K562 (cell line): ENCODE results near the gene BRAF. TPM values are rescaled to one million over a fixed set of nuclear protein-coding genes. Genes with fewer than 3 reads are reported as not detected.
A peak's percentile ranks its signal among the peaks of the same experiment; 100 is the strongest.

ENCODE experiments used
- ARID1B ChIP-seq: fragments of 450-650 bp; IDR thresholded peaks from 2 replicates; pipeline ENCODE4 v1.6.1; 2016; ENCODE audit warnings: antibody characterized with exemption, mild to moderate bottlenecking, inconsistent platforms
- CBFA2T2 ChIP-seq: fragments of 450-650 bp; conservative IDR thresholded peaks from 2 replicates; pipeline ENCODE4 v1.6.1; 2017; ENCODE audit warnings: mild to moderate bottlenecking
- CBX3 ChIP-seq, 2 experiments: IDR thresholded peaks; 1 replicate in 1 of 2; 2 replicates in 1 of 2; pipeline ENCODE4 v1.6.1; 2012; ENCODE audit warnings: inconsistent platforms in 2 of 2, low read length in 2 of 2, borderline replicate concordance in 1 of 2, control low read depth in 1 of 2
- CC2D1A ChIP-seq: fragments of 450-650 bp; IDR thresholded peaks from 2 replicates; pipeline ENCODE4 v1.6.1; 2017; ENCODE audit warnings: mild to moderate bottlenecking
- CHD1 ChIP-seq: fragments of 200-600 bp; sonication (generic); IDR thresholded peaks from one replicate; pipeline ENCODE4 v1.6.1; 2012; ENCODE audit warnings: mild to moderate bottlenecking, moderate library complexity, low read length, inconsistent platforms
- EGR1 ChIP-seq: fragments of 450-650 bp; conservative IDR thresholded peaks from 2 replicates; pipeline ENCODE4 v1.6.1; 2017; ENCODE audit warnings: mild to moderate bottlenecking
- EHMT2 ChIP-seq: fragments of 450-650 bp; IDR thresholded peaks from 2 replicates; pipeline ENCODE4 v1.6.1; 2018; ENCODE audit warnings: antibody characterized with exemption
- EP300 ChIP-seq: IDR thresholded peaks from 2 replicates; pipeline ENCODE4 v1.6.1; 2012; ENCODE audit warnings: low read length, improper control_type of control experiment
- FOXJ3 ChIP-seq: sonication (generic); formaldehyde crosslinking; IDR thresholded peaks from 2 replicates; pipeline ENCODE4 v1.4.0; 2020; ENCODE audit warnings: mild to moderate bottlenecking, missing genetic modification reagents
- FOXM1 ChIP-seq, 2 experiments: fragments of 450-650 bp in 1 of 2; sonication (generic) in 1 of 2; formaldehyde crosslinking in 1 of 2; IDR thresholded peaks; 2 replicates each; pipeline versions ENCODE4 v1.6.1 to v1.9.0; 2017 to 2022; ENCODE audit warnings: low read depth in 2 of 2, mild to moderate bottlenecking in 2 of 2, missing genetic modification reagents in 1 of 2, moderate library complexity in 1 of 2
- KDM5B ChIP-seq: fragments of 200-600 bp; sonication (generic); IDR thresholded peaks from 2 replicates; pipeline ENCODE4 v1.6.1; 2012; ENCODE audit warnings: low read depth, mild to moderate bottlenecking, moderate library complexity, low read length, control low read depth, inconsistent platforms; ENCODE audit not compliant: insufficient replicate concordance
- NCOA6 ChIP-seq: fragments of 450-650 bp; IDR thresholded peaks from 2 replicates; pipeline ENCODE4 v1.6.1; 2017; ENCODE audit warnings: mild to moderate bottlenecking
- NCOR1 ChIP-seq: fragments of 450-650 bp; IDR thresholded peaks from 2 replicates; pipeline ENCODE4 v1.6.1; 2016; ENCODE audit warnings: mild to moderate bottlenecking, moderate library complexity
- NFIC ChIP-seq: fragments of 450-650 bp; IDR thresholded peaks from 2 replicates; pipeline ENCODE4 v1.6.1; 2017; ENCODE audit warnings: mild to moderate bottlenecking, inconsistent platforms
- PCBP2 ChIP-seq: fragments of 200-400 bp; formaldehyde crosslinking; IDR thresholded peaks from 2 replicates; pipeline ENCODE4 v1.6.1; 2018; ENCODE audit warnings: low read length, low read depth, mild to moderate bottlenecking, moderate library complexity; ENCODE audit not compliant: poor library complexity, severe bottlenecking
- PHF21A ChIP-seq: fragments of 450-650 bp; IDR thresholded peaks from 2 replicates; pipeline ENCODE4 v1.6.1; 2017; ENCODE audit warnings: low read depth, borderline replicate concordance
- POLR2AphosphoS5 ChIP-seq: IDR thresholded peaks from 2 replicates; pipeline ENCODE4 v1.6.1; 2011; ENCODE audit warnings: mild to moderate bottlenecking, low read depth, low read length, moderate library complexity; ENCODE audit not compliant: control insufficient read depth, insufficient read depth
- PTBP1 ChIP-seq: fragments of 200-400 bp; formaldehyde crosslinking; IDR thresholded peaks from 2 replicates; pipeline ENCODE4 v1.6.1; 2017; ENCODE audit warnings: low read depth, low read length
- SIN3B ChIP-seq: fragments of 450-650 bp; IDR thresholded peaks from 2 replicates; pipeline ENCODE4 v1.6.1; 2017; ENCODE audit warnings: low read depth, mild to moderate bottlenecking, moderate library complexity
- SMARCA4 ChIP-seq: fragments of 450-650 bp; IDR thresholded peaks from 2 replicates; pipeline ENCODE4 v1.6.1; 2016
- SOX6 ChIP-seq: fragments of 450-650 bp; IDR thresholded peaks from 2 replicates; pipeline ENCODE4 v1.6.1; 2014; ENCODE audit warnings: mild to moderate bottlenecking
- STAT5A ChIP-seq: IDR thresholded peaks from 2 replicates; pipeline ENCODE4 v1.6.1; 2012; ENCODE audit warnings: low read length, inconsistent platforms, borderline replicate concordance
- TAL1 ChIP-seq: fragments of 450-650 bp; IDR thresholded peaks from 2 replicates; pipeline ENCODE4 v1.6.1; 2016; ENCODE audit warnings: mild to moderate bottlenecking
- TCF3 ChIP-seq: sonication (generic); formaldehyde crosslinking; IDR thresholded peaks from 2 replicates; pipeline ENCODE4 v1.4.0; 2020; ENCODE audit warnings: mild to moderate bottlenecking, missing genetic modification reagents
- TEAD4 ChIP-seq, 2 experiments: sonication (generic) in 1 of 2; formaldehyde crosslinking in 1 of 2; IDR thresholded peaks; 2 replicates each; pipeline versions ENCODE4 v1.6.1 to v1.8.0; 2012 to 2022; ENCODE audit warnings: borderline replicate concordance in 1 of 2, inconsistent platforms in 1 of 2, low read length in 1 of 2, mild to moderate bottlenecking in 1 of 2, missing genetic modification reagents in 1 of 2
- TRIM24 ChIP-seq, 2 experiments: fragments of 450-650 bp; IDR thresholded peaks; 2 replicates each; pipeline ENCODE4 v1.6.1; 2016
- XRCC3 ChIP-seq: fragments of 450-650 bp; IDR thresholded peaks from 2 replicates; pipeline ENCODE4 v1.6.1; 2017; ENCODE audit warnings: mild to moderate bottlenecking, moderate library complexity
- ZNF175 ChIP-seq: fragments of 200-800 bp; sonication (Bioruptor generic); IDR thresholded peaks from 2 replicates; pipeline ENCODE4 v1.6.1; 2016; ENCODE audit warnings: low read depth, mild to moderate bottlenecking, missing genetic modification characterization, missing compliant biosample characterization
- ZNF431 ChIP-seq: sonication (generic); formaldehyde crosslinking; IDR thresholded peaks from 2 replicates; pipeline ENCODE4 v1.8.0; 2022; ENCODE audit warnings: mild to moderate bottlenecking, missing genetic modification reagents
- ZNF436 ChIP-seq: fragments of 250-450, 450-650 bp; sonication (Bioruptor Pico); formaldehyde crosslinking; IDR thresholded peaks from 2 replicates; pipeline ENCODE4 v1.7.0; 2020; ENCODE audit warnings: mild to moderate bottlenecking
- ZNF561 ChIP-seq: fragments of 450-650 bp; formaldehyde crosslinking; conservative IDR thresholded peaks from 2 replicates; pipeline ENCODE4 v1.4.0; 2020; ENCODE audit warnings: mild to moderate bottlenecking, moderate library complexity
- polyA plus RNA-seq, 8 experiments: library from polyadenylated mRNA; depleted of rRNA in 4 of 8; stranded (reverse) in 5 of 8; unstranded in 3 of 8; fragments of >200 nt; fragmentation: Nextera tagmentation in 2 of 8; fragmentation: Illumina TruSeq in 1 of 8; extraction: Ambion mirVana in 2 of 8; extraction: Trizol in 1 of 8; gene quantifications; 2 replicates each; pipeline versions ENCODE4 v1.2.1 to v1.2.3, GENCODE V29; 2011 to 2014; ENCODE audit warnings: inconsistent platforms in 1 of 8, missing spikeins in 1 of 8
- total RNA-seq, 7 experiments: library from RNA; depleted of rRNA in 6 of 7; stranded (reverse); fragments of >200 nt in 6 of 7; fragmentation: Illumina TruSeq in 2 of 7; extraction: Trizol in 2 of 7; gene quantifications; 2 replicates each; pipeline versions ENCODE4 v1.2.1 to v1.2.3, GENCODE V29; 2011 to 2021; ENCODE audit warnings: low replicate concordance in 1 of 7
- TF ChIP-seq, protein P1 (sequence below): sonication (generic); IDR thresholded peaks from 2 replicates; pipeline ENCODE4 v1.6.1; 2016
- TF ChIP-seq, protein P2 (sequence below): sonication (generic); formaldehyde crosslinking; IDR thresholded peaks from 2 replicates; pipeline ENCODE4 v1.9.0; 2022; ENCODE audit warnings: mild to moderate bottlenecking, missing genetic modification reagents

BRAF gene
- total and polyA plus RNA-seq, 9 of the 15 experiments (the other 6 are each of a cell fraction or from before 2014, with no cell fraction given), result 3.6 to 38.3 (median 21.9) TPM

DNA sequence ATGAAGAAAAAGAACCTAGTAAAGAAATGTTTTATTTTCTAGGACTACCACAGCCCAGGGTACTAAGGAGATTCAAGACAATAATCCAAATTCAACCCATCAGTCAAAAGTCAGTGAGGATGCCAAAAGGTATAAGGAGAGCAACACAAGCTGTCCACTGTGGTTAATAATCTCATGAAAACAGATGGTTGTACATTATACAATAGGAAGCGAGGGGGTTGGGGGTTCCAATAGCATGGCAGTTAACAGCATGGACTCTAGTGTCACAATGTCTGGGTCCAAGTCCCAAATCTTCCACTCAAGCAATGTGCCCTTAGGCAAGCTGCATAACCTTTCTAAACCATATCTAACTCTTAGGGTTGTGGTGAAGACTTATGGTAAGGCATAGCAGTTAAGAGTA is 35.1 kb downstream of the BRAF start (continued):
- TF ChIP-seq NCOA6 (no peak), SMARCA4 (peak; percentile 54; the same call in 1 of the 2 replicates), PHF21A (no peak), POLR2AphosphoS5 (peak; percentile 66), XRCC3 (no peak), EGR1 (no peak), FOXM1 (IDR thresholded peaks at IDR 0.05; ENCODE audit: low read depth) (peak; percentile 32; the same call in 1 of the 2 replicates), FOXM1 (CRISPR knock-in tag; IDR thresholded peaks at IDR 0.05; ENCODE audit: low read depth) (no peak), ZNF436 (CRISPR knock-in tag) (no peak), SOX6 (peak; percentile 22; the same call in 1 of the 2 replicates), CBFA2T2 (peak; percentile 70), NFIC (peak; percentile 40; the same call in 1 of the 2 replicates), ZNF431 (CRISPR knock-in tag) (peak; percentile 82), ZNF175 (CRISPR knock-in tag) (no peak), CHD1 (no peak), KDM5B (no peak), PCBP2 (no peak), FOXJ3 (no peak), TAL1 (peak; percentile 38; the same call in 1 of the 2 replicates), TCF3 (CRISPR knock-in tag) (peak; percentile 80), SIN3B (no peak), STAT5A (0 out of 2 replicates have a peak, but pooled peaks have one; percentile 51), CC2D1A (no peak), EP300 (peak; percentile 63; the same call in 1 of the 2 replicates), TRIM24 (IDR thresholded peaks at IDR 0.05) (peak in 1 of 2 experiments; percentile 33; a peak in 1 of 4 replicates), ZNF561 (CRISPR knock-in tag) (no peak), EHMT2 (peak; percentile 39; the same call in 1 of the 2 replicates), PTBP1 (no peak), NCOR1 (peak; percentile 62), TEAD4 (IDR thresholded peaks at IDR 0.05; ENCODE audit: low read length) (peak; percentile 72), TEAD4 (CRISPR knock-in tag; IDR thresholded peaks at IDR 0.05; ENCODE audit: borderline replicate concordance) (no peak), ARID1B (peak; percentile 70), CBX3 (IDR thresholded peaks at IDR 0.05; ENCODE audit: borderline replicate concordance in 1 of 2, low read length in 2 of 2) (no peak; a peak in 1 of 3 replicates)
- TF ChIP-seq, protein P1, sequence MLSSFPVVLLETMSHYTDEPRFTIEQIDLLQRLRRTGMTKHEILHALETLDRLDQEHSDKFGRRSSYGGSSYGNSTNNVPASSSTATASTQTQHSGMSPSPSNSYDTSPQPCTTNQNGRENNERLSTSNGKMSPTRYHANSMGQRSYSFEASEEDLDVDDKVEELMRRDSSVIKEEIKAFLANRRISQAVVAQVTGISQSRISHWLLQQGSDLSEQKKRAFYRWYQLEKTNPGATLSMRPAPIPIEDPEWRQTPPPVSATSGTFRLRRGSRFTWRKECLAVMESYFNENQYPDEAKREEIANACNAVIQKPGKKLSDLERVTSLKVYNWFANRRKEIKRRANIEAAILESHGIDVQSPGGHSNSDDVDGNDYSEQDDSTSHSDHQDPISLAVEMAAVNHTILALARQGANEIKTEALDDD, result peak; percentile 84
- TF ChIP-seq, protein P2, sequence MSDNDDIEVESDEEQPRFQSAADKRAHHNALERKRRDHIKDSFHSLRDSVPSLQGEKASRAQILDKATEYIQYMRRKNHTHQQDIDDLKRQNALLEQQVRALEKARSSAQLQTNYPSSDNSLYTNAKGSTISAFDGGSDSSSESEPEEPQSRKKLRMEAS, result peak; percentile 40; the same call in 1 of the 2 replicates
